Stimulated activated CD4-positive, alpha-beta T cell treated with anti-CD3 and anti-CD28 coated beads, TNF-alpha, amount 100 ng/mL, for 1 hour (primary cell): ENCODE results near the gene HNRNPDL.
"Not testable (repeated sequence)": the region's sequence is repeated elsewhere in the genome, so short reads cannot be mapped to it uniquely, and the experiment has no call there.

Experiments used
- DNase-seq, 3 donors: peaks; one replicate each; pipeline ENCODE4 v3.0.0-alpha.2; 2020; ENCODE audit warnings: low read depth in 3 of 3, low spot score in 1 of 3

The HNRNPDL gene

GRCh38 chr4:82430193-82430963 is at the start of gene HNRNPDL, which contains the start of gene ENOPH1:
Gene HNRNPDL, minus strand, starts transcription at chr4:82430462. Its CDS starts 772 bp downstream, at chr4:82429690.
Gene ENOPH1, plus strand, starts transcription at chr4:82430590. Its CDS starts 240 bp downstream, at chr4:82430830.
- peak; percentile 85 to 98 (median 91) for DNase-seq

GRCh38 chr4:82479562-82479961 is 49.3 kb upstream of the HNRNPDL start:
- DNase-seq = no peak

- DNase-seq = not testable (repeated sequence)
Measured at GRCh38 chr4:82477469-82477868, 47.2 kb upstream of the HNRNPDL start.

- DNase-seq = not testable (repeated sequence)
Measured at GRCh38 chr4:82475931-82476330, 45.7 kb upstream of the HNRNPDL start.

GRCh38 chr4:82473621-82474164 is 43.4 kb upstream of the HNRNPDL start:
- DNase-seq = no peak

- not testable (repeated sequence) for DNase-seq
Measured at GRCh38 chr4:82473080-82473479, 42.8 kb upstream of the HNRNPDL start.

GRCh38 chr4:82469791-82470345 is 39.6 kb upstream of the HNRNPDL start:
- no peak for DNase-seq

- DNase-seq = no peak
Measured at GRCh38 chr4:82467471-82467870, 37.2 kb upstream of the HNRNPDL start.

- DNase-seq = no peak
Measured at GRCh38 chr4:82463221-82463620, 33.0 kb upstream of the HNRNPDL start.

GRCh38 chr4:82462415-82462831 is 32.2 kb upstream of the HNRNPDL start:
- DNase-seq = peak; percentile 49 to 75 (median 72)

- no peak for DNase-seq
Measured at GRCh38 chr4:82461710-82462109, 31.4 kb upstream of the HNRNPDL start.

- DNase-seq = no peak
Measured at GRCh38 chr4:82458729-82459128, 28.5 kb upstream of the HNRNPDL start.

GRCh38 chr4:82457266-82457665 is 27.0 kb upstream of the HNRNPDL start:
- no peak for DNase-seq

- no peak for DNase-seq
Measured at GRCh38 chr4:82452026-82452425, 21.8 kb upstream of the HNRNPDL start.

GRCh38 chr4:82450966-82451755 is 20.9 kb upstream of the HNRNPDL start:
- DNase-seq = no peak

- DNase-seq = no peak
Measured at GRCh38 chr4:82447886-82448285, 17.6 kb upstream of the HNRNPDL start.

GRCh38 chr4:82439088-82439487 is 8.8 kb upstream of the HNRNPDL start:
- DNase-seq = no peak

GRCh38 chr4:82437285-82438005 is 7.2 kb upstream of the HNRNPDL start:
- no peak for DNase-seq

GRCh38 chr4:82436780-82437179 is 6.5 kb upstream of the HNRNPDL start:
- no peak for DNase-seq

- no peak for DNase-seq
Measured at GRCh38 chr4:82436130-82436529, 5.9 kb upstream of the HNRNPDL start.

GRCh38 chr4:82434949-82435348 is 4.7 kb upstream of the HNRNPDL start:
- no peak for DNase-seq
